Endodermal cell (in vitro differentiated cells): ENCODE data around the gene MRAS. TPM values are rescaled to one million over a fixed set of nuclear protein-coding genes. Genes with fewer than 3 reads are reported as not detected.

Source experiments
- DNase-seq: peaks from one replicate; pipeline ENCODE4 v3.0.0-alpha.2; 2017
- H3K27ac ChIP-seq: 2 replicates; pipeline ENCODE4 v1.5.1; 2013; ENCODE audit warnings: mild to moderate bottlenecking, low read depth, low read length, moderate library complexity
- H3K27me3 ChIP-seq: 2 replicates; pipeline ENCODE4 v1.6.1; 2013; ENCODE audit warnings: mild to moderate bottlenecking, low read length, moderate library complexity; ENCODE audit not compliant: insufficient read depth, control insufficient read depth, poor library complexity, severe bottlenecking
- H3K36me3 ChIP-seq: 2 replicates; pipeline ENCODE4 v1.7.0; 2013; ENCODE audit warnings: mild to moderate bottlenecking, low read length, moderate library complexity; ENCODE audit not compliant: control insufficient read depth, insufficient read depth
- H3K4me1 ChIP-seq: one replicate; pipeline ENCODE4 v1.7.0; 2013; ENCODE audit warnings: low read length; ENCODE audit not compliant: control insufficient read depth, insufficient read depth
- H3K4me3 ChIP-seq: 2 replicates; pipeline ENCODE4 v1.5.1; 2013; ENCODE audit warnings: mild to moderate bottlenecking, low read length, moderate library complexity
- H3K9ac ChIP-seq: 2 replicates; pipeline ENCODE4 v1.6.1; 2013; ENCODE audit warnings: mild to moderate bottlenecking, low read length, moderate library complexity; ENCODE audit not compliant: poor library complexity, severe bottlenecking; ENCODE audit errors: extremely low read depth
- H3K9me3 ChIP-seq: 2 replicates; pipeline ENCODE4 v1.6.1; 2013; ENCODE audit warnings: mild to moderate bottlenecking, low read length, moderate library complexity; ENCODE audit not compliant: control insufficient read depth
- H3K27ac Mint-ChIP-seq: 2 replicates; pipeline ENCODE4 v1.8.0; 2020; ENCODE audit warnings: mixed read lengths
- H3K27me3 Mint-ChIP-seq: 2 replicates; pipeline ENCODE4 v1.8.0; 2021; ENCODE audit warnings: mild to moderate bottlenecking, mixed read lengths; ENCODE audit not compliant: insufficient read depth
- H3K36me3 Mint-ChIP-seq: 2 replicates; pipeline ENCODE4 v1.8.0; 2020; ENCODE audit warnings: low read depth, mixed read lengths
- H3K4me1 Mint-ChIP-seq: 2 replicates; pipeline ENCODE4 v1.8.0; 2020; ENCODE audit warnings: mixed read lengths
- H3K4me3 Mint-ChIP-seq: 2 replicates; pipeline ENCODE4 v1.8.0; 2020; ENCODE audit warnings: mild to moderate bottlenecking, moderate library complexity, mixed read lengths
- H3K9me3 Mint-ChIP-seq: 2 replicates; pipeline ENCODE4 v1.8.0; 2020; ENCODE audit warnings: mild to moderate bottlenecking, mixed read lengths
- CTCF ChIP-seq: fragments of 200-600 bp; sonication (generic); conservative IDR thresholded peaks from 2 replicates; pipeline ENCODE4 v1.5.0; 2021; ENCODE audit warnings: antibody characterized with exemption, mild to moderate bottlenecking
- WGBS, 2 experiments: methylation state at CpG; one replicate each; pipeline versions ENCODE4 v1.1.5 to v1.1.7; 2013; ENCODE audit warnings: missing lambda C conversion rate in 2 of 2, mixed read lengths in 1 of 2; ENCODE audit not compliant: insufficient coverage in 1 of 2, insufficient read length in 1 of 2; 5-methylcytosine and 5-hydroxymethylcytosine counted together
- total RNA-seq, 2 donors: library from RNA; stranded (reverse); fragmentation: NEBNext Ultra II Directional in 1 of 2; extraction: Animal tissue kit (Norgen Biotek cat#: 25700) in 1 of 2; gene quantifications; 2 replicates in 1 of 2; 3 replicates in 1 of 2; pipeline ENCODE4 v1.2.1, GENCODE V29; 2021

MRAS gene
- total RNA-seq, 2 donors from 2014 or later, result 12.8 to 16.1 TPM

DNA sequence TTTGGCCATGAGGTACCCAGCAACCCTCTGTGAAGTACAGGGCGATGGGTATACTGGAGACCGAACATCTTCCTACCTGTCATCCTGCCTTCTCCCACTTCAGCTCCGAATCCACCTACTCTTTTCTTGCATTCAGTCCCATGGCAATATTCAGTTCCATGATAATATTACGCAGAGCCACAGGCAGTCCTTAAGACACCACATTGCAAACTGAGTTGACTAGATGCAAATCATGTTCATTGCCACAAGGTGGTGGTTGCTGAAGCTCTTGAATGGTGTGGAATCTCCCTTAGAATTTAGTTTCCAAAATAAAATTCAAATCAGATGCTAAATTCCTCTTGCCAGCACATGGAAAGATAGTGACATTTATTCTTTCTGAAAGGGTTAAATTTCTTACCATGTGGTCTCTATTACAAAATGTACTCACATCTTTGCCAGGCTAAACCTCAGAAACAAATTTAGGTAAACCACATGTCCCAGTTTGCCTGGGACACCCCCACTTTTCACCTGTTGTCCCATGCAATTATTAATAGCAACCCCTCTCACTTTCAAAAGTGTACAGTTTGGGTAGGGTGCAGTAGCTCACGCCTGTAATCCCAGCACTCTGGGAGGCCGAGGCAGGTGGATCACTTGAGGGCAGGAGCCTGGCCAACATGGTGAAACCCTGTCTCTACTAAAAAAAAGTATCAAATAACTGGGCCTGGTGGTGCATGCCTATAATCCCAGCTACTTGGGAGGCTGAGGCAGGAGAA is 17.1 kb upstream of the MRAS start:
- 89 to 91% methylated on average over 6 of the region's 6 CpGs for WGBS, 2 experiments
- no peaks in the 10 kb centered on the region for H3K27me3 Mint-ChIP-seq
- Histone ChIP-seq H3K4me3 (no peak overlapping the region), H3K9me3 (no peaks in the 10 kb centered on the region), H3K9ac (no peak overlapping the region), H3K36me3 (no peaks in the 10 kb centered on the region), H3K4me1 (peaks cover 9% of the 10 kb centered on the region), H3K27me3 (no peaks in the 10 kb centered on the region), H3K27ac (no peak overlapping the region)
- no peak for DNase-seq
- H3K4me3 Mint-ChIP-seq, result no peak overlapping the region
- H3K27ac Mint-ChIP-seq, result no peak overlapping the region
- H3K36me3 Mint-ChIP-seq, result no peaks in the 10 kb centered on the region
- no peaks in the 10 kb centered on the region for H3K9me3 Mint-ChIP-seq
- peaks cover 25% of the 10 kb centered on the region for H3K4me1 Mint-ChIP-seq
- peak; percentile 57 for TF ChIP-seq CTCF

DNA sequence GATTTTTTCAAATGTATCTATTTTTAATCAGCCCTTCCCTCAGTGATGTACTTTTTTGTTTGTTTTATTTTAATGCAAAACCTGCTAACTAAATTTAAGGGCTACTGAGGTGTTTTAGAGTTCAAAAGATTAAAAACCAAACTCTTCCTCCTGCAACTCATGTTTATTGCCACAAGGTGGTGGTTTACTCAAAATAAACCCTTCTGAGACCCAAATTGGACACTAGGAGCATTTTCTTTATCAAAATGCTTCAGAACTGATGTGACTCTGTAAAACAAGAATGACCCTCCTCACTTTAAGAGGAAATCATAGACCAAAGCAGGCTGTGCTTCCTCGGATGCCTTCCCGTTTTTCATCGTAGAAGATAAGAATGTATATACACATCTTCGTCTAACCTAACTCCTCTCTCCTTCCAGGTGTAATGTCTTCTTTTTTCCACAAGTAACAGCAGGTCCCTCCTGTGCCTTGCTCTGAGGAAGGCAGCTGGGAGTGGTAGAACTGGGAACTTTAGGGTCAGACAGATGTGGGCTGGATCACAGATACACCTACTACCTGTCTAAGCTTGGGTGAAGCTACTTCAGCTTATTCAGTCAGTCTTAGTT is 15.8 kb upstream of the MRAS start:
- H3K27me3 ChIP-seq, result no peaks in the 10 kb centered on the region
- Mint-ChIP-seq H3K4me3 (no peak overlapping the region), H3K9me3 (no peaks in the 10 kb centered on the region), H3K4me1 (peaks cover 33% of the 10 kb centered on the region), H3K27me3 (no peaks in the 10 kb centered on the region), H3K36me3 (no peaks in the 10 kb centered on the region), H3K27ac (no peak overlapping the region)
- peak; percentile 82 for TF ChIP-seq CTCF
- 79 to 82% methylated on average over 3 to 4 of the region's 4 CpGs for WGBS, 2 experiments
- H3K4me3 ChIP-seq, result no peak overlapping the region
- H3K9me3 ChIP-seq, result no peaks in the 10 kb centered on the region
- H3K36me3 ChIP-seq, result no peaks in the 10 kb centered on the region
- peak; percentile 51 for DNase-seq
- no peak overlapping the region for H3K9ac ChIP-seq
- no peak overlapping the region for H3K27ac ChIP-seq
- H3K4me1 ChIP-seq, result peaks cover 9% of the 10 kb centered on the region

- Histone ChIP-seq H3K9me3 (no peaks in the 10 kb centered on the region), H3K27me3 (no peaks in the 10 kb centered on the region), H3K4me1 (peaks cover 9% of the 10 kb centered on the region), H3K4me3 (no peak overlapping the region), H3K36me3 (no peaks in the 10 kb centered on the region), H3K9ac (no peak overlapping the region), H3K27ac (no peak overlapping the region)
- Mint-ChIP-seq H3K9me3 (no peaks in the 10 kb centered on the region), H3K4me1 (peaks cover 30% of the 10 kb centered on the region), H3K27ac (no peak overlapping the region), H3K4me3 (no peak overlapping the region), H3K27me3 (no peaks in the 10 kb centered on the region), H3K36me3 (no peaks in the 10 kb centered on the region)
- WGBS, 2 experiments, result 92 to 98% methylated on average over 3 to 4 of the region's 4 CpGs
- TF ChIP-seq CTCF, result no peak
- no peak for DNase-seq
Observed at GRCh38 chr3:138334608-138335007, 13.8 kb upstream of the MRAS start.
